Measurements from ENCODE around the gene STT3B.

DNA sequence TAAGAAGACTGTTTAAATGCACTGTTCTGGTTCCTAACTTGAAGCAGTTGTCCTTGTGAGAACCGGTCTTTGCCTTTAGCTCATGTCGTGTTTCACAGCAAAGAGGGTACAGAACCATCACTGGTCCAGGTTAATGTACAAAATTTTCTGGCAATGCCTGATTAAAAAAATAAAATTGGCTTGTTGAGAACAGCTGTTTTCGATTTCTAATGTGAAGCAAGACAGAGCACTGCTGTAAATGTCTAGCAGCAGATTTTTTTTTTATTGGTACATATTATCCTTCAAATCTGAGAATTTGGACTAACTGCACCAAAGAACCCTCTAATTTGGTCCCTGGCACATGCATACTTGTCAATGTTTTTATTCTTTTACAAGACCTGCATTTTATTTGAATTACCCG, 103.3 kb downstream of the STT3B start:
- TF ChIP-seq, protein P1, sequence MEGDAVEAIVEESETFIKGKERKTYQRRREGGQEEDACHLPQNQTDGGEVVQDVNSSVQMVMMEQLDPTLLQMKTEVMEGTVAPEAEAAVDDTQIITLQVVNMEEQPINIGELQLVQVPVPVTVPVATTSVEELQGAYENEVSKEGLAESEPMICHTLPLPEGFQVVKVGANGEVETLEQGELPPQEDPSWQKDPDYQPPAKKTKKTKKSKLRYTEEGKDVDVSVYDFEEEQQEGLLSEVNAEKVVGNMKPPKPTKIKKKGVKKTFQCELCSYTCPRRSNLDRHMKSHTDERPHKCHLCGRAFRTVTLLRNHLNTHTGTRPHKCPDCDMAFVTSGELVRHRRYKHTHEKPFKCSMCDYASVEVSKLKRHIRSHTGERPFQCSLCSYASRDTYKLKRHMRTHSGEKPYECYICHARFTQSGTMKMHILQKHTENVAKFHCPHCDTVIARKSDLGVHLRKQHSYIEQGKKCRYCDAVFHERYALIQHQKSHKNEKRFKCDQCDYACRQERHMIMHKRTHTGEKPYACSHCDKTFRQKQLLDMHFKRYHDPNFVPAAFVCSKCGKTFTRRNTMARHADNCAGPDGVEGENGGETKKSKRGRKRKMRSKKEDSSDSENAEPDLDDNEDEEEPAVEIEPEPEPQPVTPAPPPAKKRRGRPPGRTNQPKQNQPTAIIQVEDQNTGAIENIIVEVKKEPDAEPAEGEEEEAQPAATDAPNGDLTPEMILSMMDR (conservative IDR thresholded peaks at IDR 0.05 in 1 of 2, IDR thresholded peaks at IDR 0.05 in 1 of 2; ENCODE audit: low read depth in 1 of 2, low read length in 2 of 2) = no peak
- no peak for TF ChIP-seq EZH2 (IDR thresholded peaks at IDR 0.05; ENCODE audit: low read length, missing control alignments)
